Dermis blood vessel endothelial cell (primary cell): ENCODE measurements around the gene LCE1D. TPM values are rescaled to one million over a fixed set of nuclear protein-coding genes. Genes with fewer than 3 reads are reported as not detected.

Experiments used
- DNase-seq: peaks from one replicate; pipeline ENCODE4 v3.0.0; 2010
- total RNA-seq: library from RNA; depleted of rRNA; stranded (reverse); fragments of >200 nt; gene quantifications from 2 replicates; pipeline ENCODE4 v1.2.3, GENCODE V29; 2014

LCE1D gene
- total RNA-seq, 1 donor from 2014 or later = not detected

- no peak for DNase-seq
Measured at GRCh38 chr1:152817309-152817708, 20.8 kb downstream of the LCE1D start.

- DNase-seq = no peak
Measured at GRCh38 chr1:152823294-152823693, 26.8 kb downstream of the LCE1D start.

GRCh38 chr1:152824964-152825363, 28.4 kb downstream of the LCE1D start:
- no peak for DNase-seq

GRCh38 chr1:152827173-152827572, 30.7 kb downstream of the LCE1D start, which contains the start of gene LCE1A:
Gene LCE1A (plus strand): TSS chr1:152827473. CDS start chr1:152827473, 0 bp downstream.
- no peak for DNase-seq

- DNase-seq = no peak
Measured at GRCh38 chr1:152836870-152837269, 40.3 kb downstream of the LCE1D start.

- no peak for DNase-seq
Measured at GRCh38 chr1:152842556-152842955, 46.0 kb downstream of the LCE1D start, which contains the start of gene LCE6A. Gene LCE6A (plus strand): TSS chr1:152842856. CDS start chr1:152843521, 665 bp downstream.

Other genes starting within 250 kb of the LCE1D start
- not detected in 2 replicates for gene LCE3E, start 229.9 kb upstream of the LCE1D start, total RNA-seq
- gene LCE3D, start 216.2 kb upstream of the LCE1D start, total RNA-seq = not detected in 2 replicates
- gene LCE3C, start 196.5 kb upstream of the LCE1D start, total RNA-seq = not detected in 2 replicates
- gene LCE3B, start 182.9 kb upstream of the LCE1D start, total RNA-seq = not detected in 2 replicates
- gene LCE3A, start 173.6 kb upstream of the LCE1D start, total RNA-seq = not detected in 2 replicates
- not detected in 2 replicates for gene LCE2D, start 133.3 kb upstream of the LCE1D start, total RNA-seq
- gene LCE2C, start 121.4 kb upstream of the LCE1D start, total RNA-seq = not detected in 2 replicates
- not detected in 2 replicates for gene LCE2B, start 110.6 kb upstream of the LCE1D start, total RNA-seq
- not detected in 2 replicates for gene LCE2A, start 98.4 kb upstream of the LCE1D start, total RNA-seq
- gene LCE4A, start 88.6 kb upstream of the LCE1D start, total RNA-seq = not detected in 2 replicates
- gene KPRP, start 38.7 kb upstream of the LCE1D start, total RNA-seq = not detected in 2 replicates
- not detected in 2 replicates for gene LCE1F, start 21.6 kb upstream of the LCE1D start, total RNA-seq
- gene LCE1E, start 10.5 kb upstream of the LCE1D start, total RNA-seq = not detected in 2 replicates
- not detected in 2 replicates for gene LCE1C, start 9.9 kb downstream of the LCE1D start, total RNA-seq
- gene LCE1B, start 15.2 kb downstream of the LCE1D start, total RNA-seq = not detected in 2 replicates
- gene LCE1A, start 30.8 kb downstream of the LCE1D start, total RNA-seq = not detected in 2 replicates
- gene LCE6A, start 46.1 kb downstream of the LCE1D start, total RNA-seq = not detected in 2 replicates
- gene LCE7A, start 63.3 kb downstream of the LCE1D start, total RNA-seq = not detected in 2 replicates
- not detected in 2 replicates for gene SMCP, start 81.6 kb downstream of the LCE1D start, total RNA-seq
- gene IVL, start 111.8 kb downstream of the LCE1D start, total RNA-seq = not detected in 2 replicates
- not detected in 2 replicates for gene SPRR5, start 150.5 kb downstream of the LCE1D start, total RNA-seq
- not detected in 2 replicates for gene SPRR4, start 173.9 kb downstream of the LCE1D start, total RNA-seq
- gene SPRR1A, start 187.4 kb downstream of the LCE1D start, total RNA-seq = not detected in 2 replicates
- not detected in 2 replicates for gene SPRR3, start 205.0 kb downstream of the LCE1D start, total RNA-seq
- gene SPRR1B, start 234.5 kb downstream of the LCE1D start, total RNA-seq = not detected in 2 replicates
- not detected in 2 replicates for gene SPRR2D, start 244.4 kb downstream of the LCE1D start, total RNA-seq